ENCODE results near the gene AHI1.

GRCh38 chr6:135461208-135461607, 36.3 kb downstream of the AHI1 start:
- TF ChIP-seq, protein P1, sequence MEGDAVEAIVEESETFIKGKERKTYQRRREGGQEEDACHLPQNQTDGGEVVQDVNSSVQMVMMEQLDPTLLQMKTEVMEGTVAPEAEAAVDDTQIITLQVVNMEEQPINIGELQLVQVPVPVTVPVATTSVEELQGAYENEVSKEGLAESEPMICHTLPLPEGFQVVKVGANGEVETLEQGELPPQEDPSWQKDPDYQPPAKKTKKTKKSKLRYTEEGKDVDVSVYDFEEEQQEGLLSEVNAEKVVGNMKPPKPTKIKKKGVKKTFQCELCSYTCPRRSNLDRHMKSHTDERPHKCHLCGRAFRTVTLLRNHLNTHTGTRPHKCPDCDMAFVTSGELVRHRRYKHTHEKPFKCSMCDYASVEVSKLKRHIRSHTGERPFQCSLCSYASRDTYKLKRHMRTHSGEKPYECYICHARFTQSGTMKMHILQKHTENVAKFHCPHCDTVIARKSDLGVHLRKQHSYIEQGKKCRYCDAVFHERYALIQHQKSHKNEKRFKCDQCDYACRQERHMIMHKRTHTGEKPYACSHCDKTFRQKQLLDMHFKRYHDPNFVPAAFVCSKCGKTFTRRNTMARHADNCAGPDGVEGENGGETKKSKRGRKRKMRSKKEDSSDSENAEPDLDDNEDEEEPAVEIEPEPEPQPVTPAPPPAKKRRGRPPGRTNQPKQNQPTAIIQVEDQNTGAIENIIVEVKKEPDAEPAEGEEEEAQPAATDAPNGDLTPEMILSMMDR (IDR thresholded peaks at IDR 0.05): no peak
- TF ChIP-seq, protein P2, sequence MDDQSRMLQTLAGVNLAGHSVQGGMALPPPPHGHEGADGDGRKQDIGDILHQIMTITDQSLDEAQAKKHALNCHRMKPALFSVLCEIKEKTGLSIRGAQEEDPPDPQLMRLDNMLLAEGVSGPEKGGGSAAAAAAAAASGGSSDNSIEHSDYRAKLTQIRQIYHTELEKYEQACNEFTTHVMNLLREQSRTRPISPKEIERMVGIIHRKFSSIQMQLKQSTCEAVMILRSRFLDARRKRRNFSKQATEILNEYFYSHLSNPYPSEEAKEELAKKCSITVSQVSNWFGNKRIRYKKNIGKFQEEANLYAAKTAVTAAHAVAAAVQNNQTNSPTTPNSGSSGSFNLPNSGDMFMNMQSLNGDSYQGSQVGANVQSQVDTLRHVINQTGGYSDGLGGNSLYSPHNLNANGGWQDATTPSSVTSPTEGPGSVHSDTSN (IDR thresholded peaks at IDR 0.05): no peak
